ENCODE measurements around the gene CDC27.

Gene CDC27

GRCh38 chr17:47212458-47212857, 23.4 kb upstream of the CDC27 start:
- no peak for DNase-seq (ENCODE audit: low read depth)
- TF ChIP-seq, protein P1, sequence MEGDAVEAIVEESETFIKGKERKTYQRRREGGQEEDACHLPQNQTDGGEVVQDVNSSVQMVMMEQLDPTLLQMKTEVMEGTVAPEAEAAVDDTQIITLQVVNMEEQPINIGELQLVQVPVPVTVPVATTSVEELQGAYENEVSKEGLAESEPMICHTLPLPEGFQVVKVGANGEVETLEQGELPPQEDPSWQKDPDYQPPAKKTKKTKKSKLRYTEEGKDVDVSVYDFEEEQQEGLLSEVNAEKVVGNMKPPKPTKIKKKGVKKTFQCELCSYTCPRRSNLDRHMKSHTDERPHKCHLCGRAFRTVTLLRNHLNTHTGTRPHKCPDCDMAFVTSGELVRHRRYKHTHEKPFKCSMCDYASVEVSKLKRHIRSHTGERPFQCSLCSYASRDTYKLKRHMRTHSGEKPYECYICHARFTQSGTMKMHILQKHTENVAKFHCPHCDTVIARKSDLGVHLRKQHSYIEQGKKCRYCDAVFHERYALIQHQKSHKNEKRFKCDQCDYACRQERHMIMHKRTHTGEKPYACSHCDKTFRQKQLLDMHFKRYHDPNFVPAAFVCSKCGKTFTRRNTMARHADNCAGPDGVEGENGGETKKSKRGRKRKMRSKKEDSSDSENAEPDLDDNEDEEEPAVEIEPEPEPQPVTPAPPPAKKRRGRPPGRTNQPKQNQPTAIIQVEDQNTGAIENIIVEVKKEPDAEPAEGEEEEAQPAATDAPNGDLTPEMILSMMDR (conservative IDR thresholded peaks at IDR 0.05; ENCODE audit: control insufficient read depth, insufficient read depth, low read depth, low read length) = no peak

DNA sequence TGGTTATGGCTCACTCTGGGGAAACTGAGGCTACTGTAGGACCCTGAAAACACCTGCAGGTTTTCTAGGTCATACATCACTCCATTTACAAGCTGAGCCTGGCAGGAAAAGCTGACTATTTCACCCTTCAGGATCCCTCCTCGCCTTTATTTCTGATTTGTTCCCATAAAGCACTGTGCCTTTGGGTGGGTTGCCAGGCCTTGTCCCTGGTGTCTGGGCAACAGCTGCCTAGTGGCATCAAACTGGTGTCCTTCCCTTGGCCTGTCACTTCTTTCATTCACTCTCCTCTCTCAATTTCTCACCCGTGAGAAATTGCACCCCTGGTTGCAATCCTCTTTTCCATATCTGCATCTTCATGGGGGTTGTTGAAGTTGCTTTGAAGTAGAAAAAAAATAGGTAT, 21.7 kb upstream of the CDC27 start:
- H3K4me3 ChIP-seq (ENCODE audit: control insufficient read depth, low read depth, low read length) = no peak overlapping the region
- TF ChIP-seq, protein P1 (conservative IDR thresholded peaks at IDR 0.05; ENCODE audit: control insufficient read depth, insufficient read depth, low read depth, low read length) = no peak
- no peak for DNase-seq (ENCODE audit: low read depth)

More at GRCh38 chr17:47212458-47212857, 23.4 kb upstream of the CDC27 start:
- no peak overlapping the region for H3K4me3 ChIP-seq (ENCODE audit: control insufficient read depth, low read depth, low read length)

GRCh38 chr17:47210105-47210504, 21.0 kb upstream of the CDC27 start:
- no peak for DNase-seq (ENCODE audit: low read depth)
- no peak overlapping the region for H3K4me3 ChIP-seq (ENCODE audit: control insufficient read depth, low read depth, low read length)
- TF ChIP-seq, protein P1 (conservative IDR thresholded peaks at IDR 0.05; ENCODE audit: control insufficient read depth, insufficient read depth, low read depth, low read length) = no peak

DNA sequence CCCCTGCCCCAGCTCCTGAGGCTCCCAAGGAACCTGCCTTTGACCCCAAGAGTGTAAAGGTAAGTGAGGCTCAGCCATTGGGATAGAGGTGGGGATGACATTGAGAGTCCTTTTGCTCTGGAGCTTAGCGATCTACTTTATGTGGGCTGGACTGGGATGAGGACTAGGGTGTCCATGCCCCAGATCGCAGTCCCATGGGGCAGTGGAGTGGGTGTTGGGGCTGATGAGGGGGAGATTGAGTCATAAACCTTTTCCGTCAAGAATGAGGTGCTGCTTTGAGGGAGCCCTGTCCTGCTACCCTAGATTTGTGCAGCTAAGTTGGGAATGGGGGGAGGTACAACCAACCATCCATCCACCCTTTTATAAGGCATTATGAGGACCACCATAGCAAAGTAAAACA, 20.4 kb upstream of the CDC27 start:
- TF ChIP-seq, protein P1 (conservative IDR thresholded peaks at IDR 0.05; ENCODE audit: control insufficient read depth, insufficient read depth, low read depth, low read length) = no peak
- H3K4me3 ChIP-seq (ENCODE audit: control insufficient read depth, low read depth, low read length) = no peak overlapping the region
- no peak for DNase-seq (ENCODE audit: low read depth)

DNA sequence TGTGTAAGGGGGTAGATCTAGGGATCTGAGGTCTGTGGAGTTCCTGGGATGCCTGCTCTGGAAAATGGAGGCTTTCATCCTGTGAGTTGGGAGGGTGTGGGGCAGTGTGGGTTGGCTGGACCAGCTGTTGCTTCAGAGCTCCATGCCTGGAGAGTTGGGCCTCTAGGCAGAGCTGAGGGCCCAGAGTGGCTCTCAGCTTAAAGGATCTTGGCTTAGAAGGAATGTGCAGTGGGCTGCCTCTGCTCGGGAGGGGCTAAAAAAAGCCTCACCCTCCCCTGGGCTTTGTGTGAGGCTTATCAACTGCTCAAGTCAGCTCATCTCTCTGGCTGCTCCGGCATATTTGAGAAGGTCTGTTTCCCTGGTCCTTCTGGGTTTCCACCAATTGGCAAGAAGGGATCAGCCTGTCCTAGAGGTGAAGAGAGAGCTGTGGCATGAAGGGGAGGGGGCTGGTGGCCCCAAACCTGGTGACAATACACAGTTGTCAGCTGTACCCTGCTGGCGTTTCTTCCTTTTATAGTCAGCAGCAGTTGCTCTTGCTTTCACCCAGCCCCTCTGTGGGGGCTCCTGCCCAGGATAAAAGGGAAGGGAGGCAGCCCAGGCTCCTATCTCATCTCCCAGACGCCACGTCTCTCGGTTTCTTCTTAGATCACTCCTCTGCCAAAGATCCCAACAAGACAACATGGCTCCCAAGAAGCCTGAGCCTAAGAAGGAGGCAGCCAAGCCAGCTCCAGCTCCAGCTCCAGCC, 19.8 kb upstream of the CDC27 start, which contains the start of gene MYL4:
MYL4 (plus strand) TSS at position 605 of the 745 bp plus-strand sequence; CDS start at position 680, 75 bp downstream.
- TF ChIP-seq, protein P1 (conservative IDR thresholded peaks at IDR 0.05; ENCODE audit: control insufficient read depth, insufficient read depth, low read depth, low read length) = no peak
- no peak for DNase-seq (ENCODE audit: low read depth)
- H3K4me3 ChIP-seq (ENCODE audit: control insufficient read depth, low read depth, low read length) = no peak within 1 kb of the TSS

GRCh38 chr17:47207143-47208067, 18.3 kb upstream of the CDC27 start:
- DNase-seq (ENCODE audit: low read depth) = no peak

More at GRCh38 chr17:47207143-47208067, 18.3 kb upstream of the CDC27 start:
- no peak overlapping the region for H3K4me3 ChIP-seq (ENCODE audit: control insufficient read depth, low read depth, low read length)
- TF ChIP-seq, protein P1 (conservative IDR thresholded peaks at IDR 0.05; ENCODE audit: control insufficient read depth, insufficient read depth, low read depth, low read length) = no peak
